ENCODE measurements around the gene SUPT3H.

GRCh38 chr6:44921798-44922197, 455.9 kb downstream of the SUPT3H start:
- TF ChIP-seq POLR2AphosphoS5 (IDR thresholded peaks at IDR 0.05; ENCODE audit: low read depth, low read length) (no peak), POU2F2 (IDR thresholded peaks at IDR 0.05; ENCODE audit: low read depth, low read length) (no peak), TAF1 (IDR thresholded peaks at IDR 0.05; ENCODE audit: low read depth, low read length) (no peak), POLR2A (IDR thresholded peaks at IDR 0.05; ENCODE audit: low read depth, low read length) (no peak), PAX5 (IDR thresholded peaks at IDR 0.05; ENCODE audit: insufficient read depth, low read length, severe bottlenecking) (no peak), SPI1 (IDR thresholded peaks at IDR 0.05; ENCODE audit: low read depth, low read length) (no peak)
